GM06990 (cell line): ENCODE results near the gene CTCFL.

Experiments
- DNase-seq: peaks from one replicate; pipeline ENCODE4 v3.0.0-alpha.2; 2011; ENCODE audit not compliant: insufficient read length; ENCODE audit errors: extremely low read depth
- H3K27me3 ChIP-seq: replicated peaks from 2 replicates; pipeline ENCODE4 v1.6.0; 2011; ENCODE audit warnings: low read length; ENCODE audit not compliant: control insufficient read depth, insufficient read depth
- H3K36me3 ChIP-seq: 2 replicates; pipeline ENCODE4 v1.5.1; 2011; ENCODE audit warnings: low read length; ENCODE audit not compliant: control insufficient read depth, insufficient read depth
- H3K4me3 ChIP-seq: replicated peaks from 2 replicates; pipeline ENCODE4 v1.5.1; 2011; ENCODE audit warnings: low read depth, mild to moderate bottlenecking, control low read depth, low read length
- TF ChIP-seq, protein P1 (sequence below): IDR thresholded peaks from 2 replicates; pipeline ENCODE4 v1.5.1; 2011; ENCODE audit warnings: low read length, control low read depth, mild to moderate bottlenecking, inconsistent platforms; ENCODE audit not compliant: insufficient read depth, poor library complexity, severe bottlenecking

CTCFL gene

GRCh38 chr20:57557926-57558613 is 33.1 kb upstream of the CTCFL start:
- TF ChIP-seq, protein P1, sequence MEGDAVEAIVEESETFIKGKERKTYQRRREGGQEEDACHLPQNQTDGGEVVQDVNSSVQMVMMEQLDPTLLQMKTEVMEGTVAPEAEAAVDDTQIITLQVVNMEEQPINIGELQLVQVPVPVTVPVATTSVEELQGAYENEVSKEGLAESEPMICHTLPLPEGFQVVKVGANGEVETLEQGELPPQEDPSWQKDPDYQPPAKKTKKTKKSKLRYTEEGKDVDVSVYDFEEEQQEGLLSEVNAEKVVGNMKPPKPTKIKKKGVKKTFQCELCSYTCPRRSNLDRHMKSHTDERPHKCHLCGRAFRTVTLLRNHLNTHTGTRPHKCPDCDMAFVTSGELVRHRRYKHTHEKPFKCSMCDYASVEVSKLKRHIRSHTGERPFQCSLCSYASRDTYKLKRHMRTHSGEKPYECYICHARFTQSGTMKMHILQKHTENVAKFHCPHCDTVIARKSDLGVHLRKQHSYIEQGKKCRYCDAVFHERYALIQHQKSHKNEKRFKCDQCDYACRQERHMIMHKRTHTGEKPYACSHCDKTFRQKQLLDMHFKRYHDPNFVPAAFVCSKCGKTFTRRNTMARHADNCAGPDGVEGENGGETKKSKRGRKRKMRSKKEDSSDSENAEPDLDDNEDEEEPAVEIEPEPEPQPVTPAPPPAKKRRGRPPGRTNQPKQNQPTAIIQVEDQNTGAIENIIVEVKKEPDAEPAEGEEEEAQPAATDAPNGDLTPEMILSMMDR, result no peak
- DNase-seq, result no peak
- peaks cover 5% of the 10 kb centered on the region for H3K27me3 ChIP-seq
- no peak overlapping the region for H3K4me3 ChIP-seq
- H3K36me3 ChIP-seq, result no peaks in the 10 kb centered on the region

GRCh38 chr20:57556980-57557274 is 32.0 kb upstream of the CTCFL start:
- H3K4me3 ChIP-seq, result no peak overlapping the region
- peaks cover 5% of the 10 kb centered on the region for H3K27me3 ChIP-seq
- no peak for DNase-seq
- TF ChIP-seq, protein P1, result no peak
- H3K36me3 ChIP-seq, result no peaks in the 10 kb centered on the region

GRCh38 chr20:57555457-57556184 is 30.7 kb upstream of the CTCFL start:
- H3K36me3 ChIP-seq, result no peaks in the 10 kb centered on the region
- H3K27me3 ChIP-seq, result peaks cover 3% of the 10 kb centered on the region
- TF ChIP-seq, protein P1, result no peak
- no peak overlapping the region for H3K4me3 ChIP-seq
- no peak for DNase-seq

DNA sequence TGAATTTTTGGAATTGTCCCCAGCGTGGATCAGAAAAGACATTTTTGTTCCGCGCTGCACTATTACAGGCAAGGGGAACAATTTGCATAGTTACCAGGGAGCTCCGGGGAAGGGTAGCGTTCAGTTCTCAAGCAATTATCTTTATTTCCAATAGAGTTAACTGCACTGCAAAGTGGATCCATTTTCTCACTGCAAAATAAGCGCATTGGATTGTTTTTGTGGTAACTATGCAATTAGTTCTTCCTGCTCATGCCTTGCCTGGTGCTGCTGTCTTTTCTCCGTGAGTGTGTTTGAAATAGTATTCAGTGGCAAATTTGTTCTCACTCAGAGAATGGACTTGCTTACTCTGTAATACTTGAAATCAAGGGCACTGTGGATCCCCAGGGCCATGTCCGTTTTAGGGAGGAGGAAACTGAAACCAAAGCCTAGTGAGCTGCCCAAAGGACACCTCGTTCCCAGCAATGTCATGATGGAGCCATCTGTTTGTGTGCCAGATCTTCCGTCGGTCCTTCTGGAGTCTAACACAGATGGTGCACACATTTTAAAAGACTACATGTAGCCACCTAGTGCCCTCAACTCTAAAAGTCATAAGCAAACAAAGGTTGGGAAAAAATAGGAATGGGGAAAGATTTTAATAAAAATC is 28.6 kb upstream of the CTCFL start:
- DNase-seq, result no peak
- H3K4me3 ChIP-seq, result no peak overlapping the region
- TF ChIP-seq, protein P1, result no peak
- peaks cover 3% of the 10 kb centered on the region for H3K27me3 ChIP-seq
- H3K36me3 ChIP-seq, result no peaks in the 10 kb centered on the region

DNA sequence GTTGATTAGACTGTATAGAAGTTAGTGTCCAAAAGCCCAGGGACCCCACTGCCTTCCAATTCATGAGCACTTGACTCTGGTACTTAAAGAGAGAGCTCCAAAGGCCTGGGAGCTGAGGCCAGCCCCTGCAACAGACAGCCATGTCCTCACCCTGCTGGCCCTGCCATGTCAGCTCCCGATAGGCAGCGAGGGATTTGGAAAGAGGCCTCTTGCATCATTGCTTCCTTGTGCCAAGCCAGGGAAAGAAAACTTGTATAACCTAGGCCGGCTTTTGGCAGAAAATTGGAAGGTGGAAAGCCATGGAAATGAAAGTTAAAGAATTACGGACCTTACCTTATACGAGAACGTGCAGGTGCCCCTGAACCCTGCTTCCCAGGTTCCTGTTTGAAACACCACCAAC is 27.5 kb upstream of the CTCFL start:
- Histone ChIP-seq H3K36me3 (no peaks in the 10 kb centered on the region), H3K4me3 (no peak overlapping the region), H3K27me3 (peaks cover 4% of the 10 kb centered on the region)
- TF ChIP-seq, protein P1, result no peak
- no peak for DNase-seq
